ENCODE results near the gene FOXS1. TPM values are rescaled to one million over a fixed set of nuclear protein-coding genes. Genes with fewer than 3 reads are reported as not detected.

Gene FOXS1
- 1 to 10 TPM in 1 of 4 donors, under 1 TPM in 2, not detected in 1; 0.48 to 1.3 (median 0.63) TPM for total RNA-seq

DNA sequence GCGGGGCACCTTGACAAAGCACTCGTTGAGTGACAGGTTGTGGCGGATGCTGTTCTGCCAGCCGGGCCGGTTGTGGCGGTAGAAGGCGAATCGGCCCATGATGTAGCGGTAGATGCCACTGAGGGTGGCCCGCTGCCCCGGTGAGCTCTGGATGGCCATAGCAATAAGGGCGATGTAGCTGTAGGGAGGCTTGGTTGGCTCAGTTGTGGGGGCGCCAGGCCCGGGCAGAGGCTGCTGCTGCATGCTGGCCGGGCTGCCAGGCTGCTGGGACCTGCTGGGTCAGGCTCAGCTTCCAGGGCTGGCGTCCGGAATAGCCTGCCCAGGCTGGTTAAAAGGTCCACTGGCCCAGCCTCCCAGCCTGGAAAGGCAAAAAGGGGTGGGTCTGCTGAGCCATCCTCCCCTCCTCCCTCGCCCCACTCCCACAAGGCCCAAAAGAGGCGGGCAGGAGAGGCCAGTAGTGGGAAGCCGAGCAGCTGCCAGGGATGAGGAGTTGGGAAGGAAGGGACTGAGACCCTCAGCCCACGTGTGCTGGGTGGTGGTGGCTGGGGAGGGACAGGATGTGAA lies at the start of gene FOXS1:
Gene FOXS1, minus strand, starts transcription at position 305 of the 564 bp plus-strand sequence. Its CDS starts 62 bp downstream, at position 243.
- TF ChIP-seq, protein P1, sequence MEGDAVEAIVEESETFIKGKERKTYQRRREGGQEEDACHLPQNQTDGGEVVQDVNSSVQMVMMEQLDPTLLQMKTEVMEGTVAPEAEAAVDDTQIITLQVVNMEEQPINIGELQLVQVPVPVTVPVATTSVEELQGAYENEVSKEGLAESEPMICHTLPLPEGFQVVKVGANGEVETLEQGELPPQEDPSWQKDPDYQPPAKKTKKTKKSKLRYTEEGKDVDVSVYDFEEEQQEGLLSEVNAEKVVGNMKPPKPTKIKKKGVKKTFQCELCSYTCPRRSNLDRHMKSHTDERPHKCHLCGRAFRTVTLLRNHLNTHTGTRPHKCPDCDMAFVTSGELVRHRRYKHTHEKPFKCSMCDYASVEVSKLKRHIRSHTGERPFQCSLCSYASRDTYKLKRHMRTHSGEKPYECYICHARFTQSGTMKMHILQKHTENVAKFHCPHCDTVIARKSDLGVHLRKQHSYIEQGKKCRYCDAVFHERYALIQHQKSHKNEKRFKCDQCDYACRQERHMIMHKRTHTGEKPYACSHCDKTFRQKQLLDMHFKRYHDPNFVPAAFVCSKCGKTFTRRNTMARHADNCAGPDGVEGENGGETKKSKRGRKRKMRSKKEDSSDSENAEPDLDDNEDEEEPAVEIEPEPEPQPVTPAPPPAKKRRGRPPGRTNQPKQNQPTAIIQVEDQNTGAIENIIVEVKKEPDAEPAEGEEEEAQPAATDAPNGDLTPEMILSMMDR (IDR thresholded peaks at IDR 0.05), result no peak
- no peak for DNase-seq (ENCODE audit: low spot score)
- peak; percentile 19 for ATAC-seq (ENCODE audit: low FRiP score)

DNA sequence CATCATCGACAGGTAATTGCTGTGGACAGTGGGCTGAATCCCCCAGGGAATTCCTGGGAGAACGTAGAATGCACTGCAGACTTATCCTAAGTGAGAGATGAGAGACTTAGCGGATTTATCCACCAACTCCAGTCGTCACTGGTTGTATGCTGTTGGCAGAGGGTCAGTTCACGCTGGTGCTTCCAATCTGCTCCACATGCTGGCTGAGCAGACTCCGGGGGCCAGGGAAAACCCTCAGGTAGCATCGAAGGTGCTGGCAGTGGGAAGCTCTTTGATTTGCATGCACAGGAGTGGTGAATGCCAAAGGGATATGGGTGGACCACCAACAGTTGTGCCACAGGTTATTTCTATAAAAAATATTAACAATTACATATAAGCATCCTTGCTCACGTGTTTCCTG lies 45.2 kb upstream of the FOXS1 start:
- ATAC-seq (ENCODE audit: low FRiP score) (no peak), DNase-seq (ENCODE audit: low spot score) (no peak)
- TF ChIP-seq, protein P1 (IDR thresholded peaks at IDR 0.05), result no peak

DNA sequence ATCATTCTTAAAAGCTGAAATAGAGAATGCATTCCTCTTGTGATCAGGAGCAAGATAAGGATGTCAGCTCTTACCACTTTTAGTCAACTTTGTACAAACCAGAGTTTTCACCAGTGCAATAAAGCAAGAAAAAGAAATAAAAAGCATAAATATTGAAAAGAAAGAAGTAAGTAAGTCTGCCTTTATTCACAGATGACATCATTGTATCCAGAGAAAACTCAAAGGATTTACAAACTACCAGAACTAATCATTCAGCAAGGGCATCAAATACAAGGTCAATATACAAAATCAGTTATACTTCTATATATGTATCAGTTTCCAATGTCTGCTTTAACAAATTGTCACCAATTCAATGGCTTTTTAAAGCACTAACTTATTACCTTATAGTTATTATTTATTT lies 38.4 kb upstream of the FOXS1 start:
- ATAC-seq (ENCODE audit: low FRiP score) (no peak), DNase-seq (ENCODE audit: low spot score) (no peak)

DNA sequence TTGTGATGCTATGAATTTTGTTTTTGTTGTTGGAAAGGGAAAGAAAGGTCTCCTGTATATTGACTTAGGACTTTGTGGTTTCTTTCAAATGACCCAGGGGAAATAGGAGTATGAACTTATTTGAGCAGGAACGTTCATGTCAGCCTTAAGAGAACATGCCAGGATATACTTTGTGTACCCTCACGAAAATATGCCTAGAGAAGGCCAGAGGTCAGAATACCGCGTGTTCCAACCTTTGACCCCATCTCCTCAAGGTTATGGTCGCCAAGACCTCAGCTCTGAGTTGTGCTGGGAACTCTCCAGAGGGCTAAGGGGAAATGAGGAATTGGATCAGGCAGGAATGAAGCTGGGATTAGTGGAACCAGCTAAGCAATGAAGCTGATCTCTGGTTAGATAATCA lies 36.5 kb upstream of the FOXS1 start:
- no peak for DNase-seq (ENCODE audit: low spot score)
- no peak for ATAC-seq (ENCODE audit: low FRiP score)
- TF ChIP-seq, protein P1 (IDR thresholded peaks at IDR 0.05), result no peak

More for the DNA sequence above, 38.4 kb upstream of the FOXS1 start:
- TF ChIP-seq, protein P1 (IDR thresholded peaks at IDR 0.05), result no peak

DNA sequence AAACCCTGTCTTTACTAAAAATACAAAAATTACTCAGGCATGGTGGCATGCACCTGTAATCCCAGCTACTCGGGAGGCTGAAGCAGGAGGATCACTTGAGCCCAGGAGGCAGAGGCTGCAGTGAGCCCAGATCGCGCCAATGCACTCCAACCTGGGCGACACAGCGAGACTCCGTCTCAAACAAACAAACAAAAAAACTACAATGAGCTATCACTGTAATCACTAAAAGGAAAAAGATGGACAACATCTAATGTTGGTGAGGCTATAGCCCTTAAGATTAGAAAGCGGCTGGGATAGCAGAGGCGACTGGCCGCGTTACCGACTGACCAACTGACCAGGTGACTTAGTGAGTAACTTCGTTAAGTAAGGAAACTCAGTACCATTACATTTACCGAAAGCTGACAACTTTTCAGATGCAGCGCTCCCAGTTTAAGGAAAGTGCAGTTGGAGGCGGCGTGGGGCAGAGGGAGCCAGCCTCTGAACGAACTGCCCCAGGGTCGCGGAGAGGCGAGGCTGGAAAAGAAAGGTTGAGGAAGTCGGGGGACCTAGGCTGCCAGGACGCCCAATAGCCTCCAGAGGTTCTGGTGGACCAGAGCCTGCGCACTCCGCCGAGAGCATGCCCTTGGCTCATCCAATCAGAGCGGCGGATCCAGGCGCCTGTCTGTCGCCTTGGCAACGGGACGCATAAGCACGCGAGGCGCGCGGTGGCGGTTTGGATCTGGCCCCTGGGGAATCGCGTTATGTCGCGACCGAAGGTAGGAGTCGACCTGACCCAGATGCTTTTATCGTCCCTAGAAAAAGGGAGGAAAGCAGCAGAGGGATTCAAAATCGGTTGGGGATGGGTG lies 34.0 kb upstream of the FOXS1 start:
- TF ChIP-seq, protein P1 (IDR thresholded peaks at IDR 0.05), result no peak
- ATAC-seq (ENCODE audit: low FRiP score) (peak; percentile 99), DNase-seq (ENCODE audit: low spot score) (peak; percentile 85)

DNA sequence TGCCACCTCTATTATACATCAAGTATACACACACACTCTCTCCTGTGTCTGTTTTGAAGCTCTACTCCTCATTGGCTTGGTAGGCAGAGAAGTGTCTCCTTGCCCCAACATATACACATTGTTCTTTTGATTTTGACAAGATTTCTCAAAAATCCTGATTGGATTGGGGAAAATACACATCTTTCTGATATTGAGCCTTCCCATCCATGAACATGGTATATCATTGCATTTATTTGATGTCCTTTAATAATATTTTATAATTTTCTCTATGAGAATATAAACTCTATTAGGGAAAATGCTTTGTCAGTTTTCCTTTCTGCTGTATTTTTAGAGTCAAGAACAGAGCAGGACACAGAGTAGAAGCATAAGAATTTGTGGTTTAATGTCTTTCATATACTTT lies 32.3 kb upstream of the FOXS1 start:
- DNase-seq (ENCODE audit: low spot score), result no peak
- no peak for ATAC-seq (ENCODE audit: low FRiP score)
- TF ChIP-seq, protein P1 (IDR thresholded peaks at IDR 0.05), result no peak
